Embryonic facial prominence (tissue), 1 donor: ENCODE results near the gene AMMECR1L.
"Not testable (repeated sequence)": the region's sequence is repeated elsewhere in the genome, so short reads cannot be mapped to it uniquely, and the experiment has no call there.

ENCODE experiments used
- DNase-seq: peaks from one replicate; pipeline ENCODE4 v3.0.0-alpha.2; 2016; ENCODE audit errors: extremely low spot score

AMMECR1L gene

DNA sequence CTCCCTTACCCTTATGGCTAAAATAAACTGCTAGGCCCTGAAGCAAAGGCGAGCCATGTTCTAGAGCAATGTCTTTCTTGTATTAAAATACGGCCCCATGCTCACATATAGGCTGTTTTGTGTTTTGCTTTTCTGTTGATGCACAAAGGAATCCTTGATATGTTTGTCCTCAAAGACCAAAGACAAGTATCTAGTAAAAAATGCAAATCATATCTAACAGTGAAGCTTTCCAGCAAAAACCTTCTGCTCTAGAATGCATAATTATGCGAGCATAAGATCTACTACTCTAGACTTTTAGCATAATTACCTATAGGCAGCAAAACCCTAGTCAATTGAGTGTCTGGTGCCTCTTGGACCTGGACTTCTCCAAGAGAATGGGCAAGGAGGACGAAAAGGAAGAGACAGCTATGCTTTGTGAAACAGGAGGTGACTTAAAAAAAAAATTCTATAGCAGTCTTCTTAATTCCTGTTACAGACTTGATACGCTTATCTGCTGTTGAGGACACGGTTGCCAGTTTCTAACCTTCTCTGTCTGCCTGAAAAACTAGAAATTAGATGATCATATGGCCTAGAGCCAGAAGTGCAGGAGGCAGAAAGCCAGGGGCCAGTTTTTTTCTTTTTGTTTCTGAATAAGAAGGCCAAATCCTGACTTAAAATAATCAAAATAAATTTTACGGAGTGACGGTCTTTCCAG lies 1.5 kb upstream of the AMMECR1L start:
- DNase-seq: no peak

DNA sequence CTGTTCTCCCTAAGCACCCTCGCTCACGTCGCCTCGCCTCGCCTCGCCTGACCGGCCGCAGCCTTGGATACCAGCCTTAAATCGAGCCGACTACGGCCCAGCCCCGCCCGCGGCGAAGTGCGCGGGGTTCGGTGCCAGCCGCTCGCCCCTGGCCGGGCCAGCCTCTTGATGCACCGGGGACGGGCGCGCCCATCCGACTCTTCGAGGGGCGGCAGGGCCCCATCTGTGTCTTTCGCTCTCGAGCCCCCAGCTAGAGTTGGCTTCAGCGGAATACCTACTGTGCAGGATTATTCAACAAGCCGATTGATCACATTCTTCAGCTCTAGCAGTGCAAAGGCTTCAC lies 808 bp upstream of the AMMECR1L start:
- not testable (repeated sequence) for DNase-seq

DNA sequence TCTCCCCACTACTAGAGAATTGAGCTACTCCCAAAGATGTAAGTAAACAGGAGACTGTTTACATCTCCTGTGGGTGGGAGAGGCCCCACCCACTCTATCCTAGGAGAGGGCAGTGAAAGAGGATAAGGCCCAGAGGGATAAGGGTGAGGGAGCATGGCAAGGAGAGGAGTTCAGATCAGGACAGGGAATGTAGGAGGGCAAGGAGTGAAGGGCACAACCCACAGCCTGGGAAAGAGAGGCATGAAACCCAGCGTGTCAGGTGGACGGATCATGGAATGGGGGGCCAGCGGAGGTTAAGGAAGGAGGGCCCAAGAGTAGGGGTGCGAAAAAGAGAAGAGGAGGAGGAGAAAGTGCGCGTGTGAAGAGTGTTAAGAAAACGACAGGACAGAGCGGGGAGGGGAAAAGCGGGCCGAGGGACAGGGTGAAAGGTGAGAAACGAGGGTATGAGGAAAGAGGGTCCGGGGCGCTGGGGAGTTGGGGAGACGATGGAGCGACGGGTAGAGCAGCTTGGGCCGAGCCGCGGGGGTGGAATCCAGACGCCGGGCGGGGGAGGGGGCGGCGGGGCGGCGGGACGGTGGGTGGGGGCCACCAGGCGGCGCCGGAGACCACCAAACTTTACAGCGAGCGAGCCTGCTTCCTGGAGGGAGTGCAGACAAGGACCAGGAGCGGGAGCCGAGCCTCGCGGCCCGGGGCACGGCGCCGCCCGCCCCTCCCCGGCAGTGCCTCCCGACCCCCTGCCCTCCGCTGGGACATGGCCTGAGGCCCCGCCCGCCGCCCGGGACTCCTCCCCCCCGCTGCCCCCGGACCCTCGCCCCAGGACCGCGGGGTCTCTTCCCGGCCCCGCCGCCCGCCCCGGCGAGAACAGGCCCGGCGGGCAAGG lies 655 bp downstream of the AMMECR1L start:
- not testable (repeated sequence) for DNase-seq

DNA sequence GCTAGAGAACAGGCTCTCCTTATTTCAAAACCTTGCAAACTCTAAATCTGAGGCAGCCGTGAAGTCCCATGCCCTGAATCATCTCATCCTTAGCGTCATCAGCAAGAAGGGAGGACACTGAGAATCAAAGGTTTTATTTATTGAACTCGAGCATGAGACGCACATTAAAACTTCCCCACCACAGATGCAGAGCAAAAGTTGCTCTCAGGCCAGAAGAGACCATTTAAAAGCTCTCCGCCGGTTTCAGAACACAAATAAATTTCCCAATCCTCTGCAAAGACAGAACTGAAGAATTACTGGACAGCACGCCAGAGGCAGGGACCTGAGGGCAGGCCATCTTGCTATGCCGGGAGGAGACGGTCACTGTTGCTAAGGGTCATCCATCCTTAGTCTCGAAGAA lies 1.3 kb downstream of the AMMECR1L start:
- DNase-seq: no peak

DNA sequence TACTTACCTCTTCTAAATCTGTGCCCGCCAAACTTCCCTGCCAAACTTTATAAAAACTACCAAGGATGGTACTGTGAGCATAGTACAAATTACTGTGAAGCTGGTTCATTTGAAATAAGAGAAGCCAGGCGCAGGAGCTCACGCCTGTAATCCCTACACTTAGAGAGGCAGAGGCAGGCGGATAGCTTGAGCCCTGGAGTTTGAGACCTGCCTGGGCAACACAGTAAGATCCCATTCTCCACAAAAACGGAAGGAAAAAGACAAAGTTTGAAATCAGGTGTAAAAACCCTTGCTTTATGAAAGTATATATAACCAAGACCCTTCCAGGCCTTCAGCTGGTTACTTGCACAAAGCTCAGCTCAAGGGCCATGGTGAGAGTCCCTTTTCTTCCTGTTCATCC lies 5.9 kb downstream of the AMMECR1L start:
- DNase-seq: no peak

DNA sequence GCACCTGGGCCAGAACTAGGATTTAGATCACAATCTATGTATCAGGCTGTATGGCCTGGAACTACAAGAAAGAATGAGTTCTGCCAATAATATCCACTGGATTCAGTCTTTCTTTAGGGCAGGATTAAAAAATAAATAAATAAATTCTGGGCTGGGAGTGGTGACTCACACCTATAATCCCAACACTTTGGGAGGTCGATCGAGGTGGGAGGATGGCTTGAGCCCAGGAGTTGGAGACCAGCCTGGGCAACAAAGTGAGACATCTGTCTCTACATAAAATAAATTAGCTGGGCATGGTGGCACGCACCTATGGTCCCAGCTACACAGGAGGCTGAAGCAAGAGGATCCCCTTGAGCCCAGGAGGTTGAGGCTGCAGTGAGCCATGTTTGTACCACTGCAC lies 8.1 kb downstream of the AMMECR1L start:
- DNase-seq: no peak

DNA sequence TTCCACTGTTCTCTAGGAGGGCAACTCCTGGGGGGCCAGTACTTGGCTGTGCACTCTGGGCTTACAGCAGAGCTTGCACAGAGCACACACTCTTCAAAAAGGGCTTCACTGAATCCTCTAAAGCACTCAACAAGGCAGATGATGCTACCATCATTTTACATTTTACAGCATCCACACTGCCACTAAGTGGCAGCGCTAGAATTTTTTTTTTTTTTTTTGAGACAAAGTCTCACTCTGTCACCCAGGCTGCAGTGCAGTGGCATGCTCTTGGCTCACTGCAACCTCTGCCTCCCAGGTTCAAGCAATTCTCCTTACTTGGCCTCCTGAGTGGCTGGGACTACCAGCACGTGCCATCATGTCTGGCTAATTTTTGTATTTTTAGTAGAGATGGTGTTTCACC lies 8.6 kb downstream of the AMMECR1L start:
- DNase-seq: no peak

DNA sequence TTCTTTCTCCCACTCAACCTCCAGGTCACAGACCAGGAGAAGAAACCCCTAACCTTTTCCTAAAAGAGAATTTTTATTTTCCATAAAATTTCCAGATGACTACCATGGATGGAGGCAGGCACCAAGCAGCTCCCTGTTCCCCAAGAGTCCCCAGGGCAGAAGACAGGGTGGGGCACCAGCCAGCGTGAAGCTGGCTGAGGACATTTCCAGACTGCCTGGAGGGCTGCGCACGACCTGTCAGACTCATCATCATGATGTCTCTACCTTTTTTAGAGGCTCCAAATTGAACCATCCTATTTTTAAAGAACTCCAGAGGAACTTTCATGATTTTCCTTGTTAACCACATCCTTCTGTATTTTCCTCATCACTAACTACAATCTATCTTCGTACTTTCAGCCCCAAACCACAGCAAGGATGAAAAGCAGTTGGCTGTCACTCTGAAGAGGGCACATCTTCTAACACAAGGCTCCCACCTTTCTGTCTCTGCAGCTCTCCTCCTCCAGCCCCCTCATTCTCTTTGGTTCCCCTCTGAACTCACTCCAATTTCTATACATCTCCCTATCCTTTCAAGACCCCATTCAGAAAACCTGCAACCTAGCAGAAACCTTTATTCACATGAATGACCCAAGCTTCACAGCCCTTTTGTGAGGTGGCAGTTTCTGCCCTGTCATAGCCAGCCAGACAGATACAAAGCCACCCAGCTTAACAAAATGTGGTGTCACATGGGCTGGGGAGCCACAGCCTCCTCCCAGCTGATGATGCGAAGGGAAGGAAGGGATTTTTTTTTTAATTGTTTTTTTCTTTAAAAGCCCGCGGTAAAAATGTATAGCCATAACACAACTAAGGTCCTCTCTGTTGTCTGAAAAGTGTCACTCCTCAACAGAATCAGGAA lies 11.1 kb downstream of the AMMECR1L start:
- DNase-seq: no peak

DNA sequence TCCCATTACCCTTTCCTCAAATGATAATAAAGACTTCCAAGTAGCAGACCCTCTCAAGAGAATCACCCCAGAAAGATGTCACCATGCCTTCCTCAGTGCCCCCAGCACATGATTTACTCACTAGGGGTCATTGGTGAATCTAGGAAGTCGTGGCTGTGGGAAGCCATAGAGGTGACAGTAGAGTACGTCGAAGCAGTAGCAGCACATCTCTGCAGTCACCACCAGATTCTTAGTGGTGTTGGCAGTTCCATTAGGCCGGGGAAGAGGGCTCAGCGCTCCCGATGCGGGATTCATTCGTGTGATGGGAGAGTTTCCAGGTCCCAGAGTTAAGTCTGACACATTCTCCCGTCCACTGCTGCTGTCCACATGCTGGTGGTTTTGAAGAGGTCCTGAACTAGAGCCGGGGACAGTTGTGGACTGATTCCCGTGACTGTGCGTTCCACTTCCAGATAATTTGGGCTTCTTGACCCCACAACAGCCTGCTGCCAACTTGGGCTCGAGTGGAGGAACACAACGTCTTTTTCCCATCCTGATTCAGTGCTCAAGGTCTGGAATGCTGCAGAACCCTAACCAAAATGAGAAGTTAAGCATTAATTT lies 12.0 kb downstream of the AMMECR1L start:
- DNase-seq: no peak

DNA sequence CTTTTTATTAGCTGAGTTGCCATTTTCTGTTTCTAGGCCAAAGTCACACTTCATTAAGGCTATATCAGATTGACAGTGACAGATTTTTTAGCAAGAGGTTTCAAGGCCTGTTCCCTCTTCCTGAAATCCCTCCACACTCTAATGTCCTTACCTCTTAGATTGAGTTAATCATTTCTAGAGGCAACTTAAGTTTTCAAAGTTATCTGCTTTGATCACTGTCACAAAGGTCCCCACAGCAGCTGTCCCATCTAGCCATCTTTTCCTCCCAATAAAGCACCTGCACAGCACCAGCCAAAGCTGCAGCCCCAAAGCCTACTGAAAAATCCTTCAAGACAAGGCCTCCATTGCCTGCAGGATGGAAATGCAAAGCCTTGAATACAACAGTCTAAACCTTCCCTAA lies 13.4 kb downstream of the AMMECR1L start:
- DNase-seq: no peak

DNA sequence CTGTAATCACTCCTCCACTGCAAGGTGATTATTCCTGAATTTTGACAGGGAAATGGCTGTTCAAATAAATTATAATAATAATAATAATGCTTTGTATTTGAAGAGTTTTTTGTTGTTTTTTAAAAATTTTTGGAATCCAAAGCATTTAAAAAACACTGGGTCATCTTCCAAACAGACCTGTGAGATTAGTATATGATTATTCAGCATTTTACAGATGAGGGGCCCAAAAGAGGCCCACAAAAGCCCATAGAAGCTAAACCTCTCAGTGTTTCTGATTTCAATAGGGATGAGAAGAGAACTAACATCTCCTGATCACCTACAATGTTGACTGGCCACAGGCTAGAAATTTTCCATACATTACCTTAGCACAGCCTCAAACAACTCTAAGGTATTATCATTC lies 19.8 kb downstream of the AMMECR1L start:
- no peak for DNase-seq

DNA sequence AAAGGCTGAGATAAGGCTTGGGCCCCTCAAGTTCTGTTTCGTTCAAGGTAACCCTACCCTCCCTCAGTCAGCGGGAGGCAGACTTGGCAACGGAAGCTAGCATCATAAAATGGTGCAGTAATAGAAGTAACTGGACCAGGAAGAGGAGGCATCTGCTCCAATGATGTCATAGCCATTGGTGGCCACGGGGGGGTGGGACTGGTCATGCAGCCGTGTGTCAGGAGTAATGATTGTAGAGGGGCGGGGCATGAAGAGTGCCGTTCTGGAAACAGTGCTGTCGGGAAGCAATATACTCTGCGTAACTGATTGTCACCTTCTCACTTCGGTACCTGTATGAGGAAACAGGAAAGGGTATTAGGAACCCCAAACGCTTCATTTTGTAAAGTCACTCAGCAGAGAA lies 20.9 kb downstream of the AMMECR1L start:
- no peak for DNase-seq

DNA sequence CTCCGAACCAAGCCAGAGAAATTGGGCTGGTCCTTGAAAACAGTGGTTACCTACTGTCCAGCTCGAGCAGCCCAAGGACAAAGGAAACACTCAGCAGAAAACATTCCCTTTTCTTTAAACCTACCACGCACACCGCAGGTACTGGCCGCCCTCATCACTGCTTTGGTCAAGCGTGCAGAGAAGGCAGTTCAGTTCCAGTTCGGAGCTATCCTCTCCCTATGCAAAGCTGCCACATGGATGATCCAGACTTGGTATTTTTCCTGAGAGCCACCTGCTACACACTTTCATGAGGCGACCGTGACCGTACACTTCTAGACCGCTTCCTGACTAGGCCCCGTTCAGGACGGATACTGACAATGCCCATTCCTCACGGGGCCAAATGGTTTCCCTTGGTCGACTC lies 23.5 kb downstream of the AMMECR1L start:
- DNase-seq: no peak

DNA sequence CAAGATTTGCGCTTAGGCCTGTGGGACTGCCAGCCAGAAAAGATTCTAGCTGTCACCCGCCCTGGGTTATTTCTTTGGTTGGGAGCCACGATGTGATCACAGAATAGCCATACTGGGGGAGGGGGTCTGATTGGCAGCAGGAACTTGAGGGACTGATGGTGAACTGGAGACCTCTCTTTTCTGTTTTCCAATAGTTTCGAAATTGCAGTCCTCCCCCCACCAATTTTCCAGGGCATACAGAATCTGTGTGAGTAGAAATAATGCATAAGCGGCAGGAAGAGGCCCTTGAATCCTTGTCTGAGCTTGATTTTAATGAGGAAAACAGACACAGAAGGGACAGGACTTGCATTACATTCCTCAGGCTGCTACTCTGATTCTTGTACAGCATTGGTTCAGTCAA lies 25.6 kb downstream of the AMMECR1L start:
- DNase-seq: no peak

DNA sequence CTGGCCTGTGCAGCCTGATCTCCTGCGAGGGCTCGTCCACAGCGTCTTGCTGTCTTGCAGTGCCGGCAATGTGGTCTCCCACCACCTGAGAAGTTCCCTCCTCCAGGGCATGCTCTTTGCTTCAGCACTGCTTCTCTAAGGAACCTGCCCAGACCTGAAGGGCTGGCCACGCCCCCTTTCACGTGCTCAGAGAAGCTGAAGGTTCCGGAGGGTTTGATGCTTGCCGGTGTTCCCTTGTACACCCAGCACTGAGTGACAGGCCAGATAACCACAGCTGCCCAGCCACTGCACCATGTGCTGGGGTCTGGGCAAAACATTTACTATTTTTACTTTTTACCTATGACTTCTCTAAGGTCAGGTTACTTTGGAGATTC lies 26.1 kb downstream of the AMMECR1L start:
- peak; percentile 43 for DNase-seq

DNA sequence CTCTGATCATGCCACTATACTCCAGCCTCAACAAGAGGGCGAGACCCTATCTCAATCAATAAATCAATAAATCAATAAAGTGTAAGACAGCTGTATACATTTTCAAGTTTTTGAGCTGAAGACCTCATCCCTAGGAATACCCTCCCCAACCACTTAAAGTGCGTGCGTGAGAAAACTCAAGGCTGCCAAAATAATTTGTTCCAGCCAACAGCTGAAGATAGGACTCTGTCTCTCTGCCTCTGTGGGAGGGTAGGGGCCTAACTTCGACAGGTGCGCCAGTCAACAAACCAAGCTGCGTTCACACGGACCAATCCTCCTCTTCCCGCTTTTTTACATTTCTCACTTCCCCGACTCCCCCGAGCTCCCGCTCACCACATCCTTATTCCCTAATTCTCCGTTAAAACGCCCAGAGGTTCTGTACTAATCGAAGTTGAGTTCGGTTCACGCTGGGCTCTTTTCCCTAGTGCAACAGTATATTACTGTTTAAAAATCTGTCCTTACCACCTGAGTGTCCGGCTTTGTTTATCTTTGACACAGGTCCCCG lies 28.4 kb downstream of the AMMECR1L start:
- no peak for DNase-seq

DNA sequence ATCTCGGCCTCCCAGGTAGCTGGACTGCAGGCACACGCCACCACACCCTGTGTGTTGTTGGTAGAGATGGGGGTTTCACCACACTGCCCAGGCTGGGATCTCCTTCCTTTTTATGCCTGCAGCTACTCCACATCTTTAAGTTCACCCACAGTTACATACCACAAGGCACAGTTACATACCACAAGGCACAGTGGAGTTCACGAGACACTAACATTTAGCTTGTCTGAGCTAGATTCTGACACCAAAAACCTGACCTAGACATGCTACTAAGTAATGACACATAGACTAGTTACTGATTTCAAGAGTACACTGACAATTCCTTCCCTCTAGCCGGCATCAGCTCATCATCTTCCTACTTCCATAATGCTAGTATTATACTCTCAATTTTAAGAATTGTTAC lies 32.1 kb downstream of the AMMECR1L start:
- DNase-seq: no peak

DNA sequence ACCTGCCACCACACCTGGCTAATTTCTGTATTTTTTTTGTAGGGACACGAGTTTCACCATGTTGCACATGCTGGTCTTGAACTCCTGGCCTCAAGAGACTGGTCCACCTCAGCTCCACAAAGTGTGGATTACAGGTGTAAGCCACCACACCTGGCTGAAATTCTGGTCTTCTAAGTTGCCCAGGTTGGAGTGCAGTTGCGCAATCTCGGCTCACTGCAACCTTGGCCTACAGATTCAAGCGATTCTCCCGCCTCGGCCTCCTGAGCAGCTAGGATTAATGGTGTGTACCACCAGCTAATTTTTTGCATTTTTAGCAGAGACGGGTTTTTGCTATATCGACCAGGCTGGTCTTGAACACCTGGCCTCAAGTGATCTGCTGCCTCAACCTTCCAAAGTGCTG lies 33.4 kb downstream of the AMMECR1L start:
- DNase-seq: no peak

DNA sequence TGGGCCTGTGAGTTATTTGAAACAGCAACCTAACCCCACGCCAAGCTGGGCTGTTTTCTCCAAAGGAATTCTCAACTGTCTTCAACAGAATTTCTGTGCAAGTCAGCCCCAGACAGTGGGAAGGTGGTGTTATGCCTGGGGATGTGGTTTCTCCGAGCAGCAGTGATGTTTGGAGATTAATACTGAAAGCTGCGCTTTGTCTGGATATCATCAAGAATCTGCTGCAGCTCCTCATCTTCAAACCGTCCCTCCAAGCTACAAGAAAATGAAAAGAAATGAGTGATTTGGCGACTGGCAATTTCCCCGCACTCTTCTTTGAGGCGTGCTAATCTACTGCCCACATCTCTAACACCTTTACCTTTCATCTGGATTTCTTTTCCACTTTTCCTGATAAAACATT lies 37.8 kb downstream of the AMMECR1L start:
- no peak for DNase-seq

DNA sequence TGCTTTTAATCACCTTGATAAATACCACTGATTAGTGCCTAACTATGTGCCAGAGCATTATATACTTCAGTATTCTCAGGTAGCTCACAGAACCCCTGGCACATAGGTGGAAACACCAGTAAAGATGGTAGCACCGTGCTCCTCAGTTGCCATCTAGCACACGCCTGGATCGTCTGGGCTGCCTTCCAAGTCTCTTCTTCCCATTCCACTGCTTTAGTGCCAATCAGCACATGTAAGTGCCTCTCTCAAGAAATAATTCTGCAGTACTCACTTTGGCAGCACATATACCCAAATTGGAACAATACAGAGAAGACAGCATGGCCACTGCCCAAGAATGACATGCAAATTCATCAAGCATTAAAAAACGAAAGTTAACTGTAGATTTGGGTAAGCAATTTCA lies 40.8 kb downstream of the AMMECR1L start:
- no peak for DNase-seq

DNA sequence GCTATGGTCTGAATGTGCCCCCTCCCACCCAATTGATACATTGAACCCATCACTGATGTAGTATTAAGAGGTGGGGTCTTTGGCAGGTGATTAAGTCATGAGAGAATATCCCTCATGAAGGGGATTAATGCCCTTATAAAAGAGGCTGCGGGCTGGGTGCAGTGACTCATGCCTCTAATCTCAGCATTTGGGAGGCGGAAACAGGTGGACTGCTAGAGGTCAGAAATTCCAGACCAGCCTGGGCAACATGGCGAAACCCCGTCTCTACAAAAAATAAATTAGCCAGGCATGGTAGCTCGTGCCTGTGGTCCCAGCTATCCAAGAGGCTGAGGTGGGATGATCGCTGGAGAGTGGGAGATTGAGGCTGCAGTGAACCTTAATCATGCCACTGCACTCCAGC lies 42.1 kb downstream of the AMMECR1L start:
- no peak for DNase-seq
